ENCODE results near the gene MYEF2.

MYEF2 gene

DNA sequence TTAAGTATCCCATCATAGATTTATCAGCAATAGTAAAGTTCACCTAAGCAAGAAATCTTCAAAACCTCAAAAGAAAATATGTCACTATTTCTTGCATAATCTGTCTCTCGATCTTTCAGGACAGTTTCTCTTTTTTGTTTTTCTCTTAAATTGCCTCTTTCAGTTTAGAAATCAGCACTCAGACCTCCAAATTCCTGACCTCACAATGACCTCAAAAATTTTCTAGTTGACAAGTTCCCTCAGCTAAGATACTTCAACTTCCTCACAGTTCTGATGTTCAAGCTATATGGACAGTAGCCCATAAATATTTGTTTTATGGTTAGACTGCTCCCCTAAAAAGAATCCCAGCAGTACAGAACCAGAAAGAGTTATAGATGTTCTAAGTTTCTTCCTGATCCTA lies 33.2 kb downstream of the MYEF2 start:
- DNase-seq: no peak

DNA sequence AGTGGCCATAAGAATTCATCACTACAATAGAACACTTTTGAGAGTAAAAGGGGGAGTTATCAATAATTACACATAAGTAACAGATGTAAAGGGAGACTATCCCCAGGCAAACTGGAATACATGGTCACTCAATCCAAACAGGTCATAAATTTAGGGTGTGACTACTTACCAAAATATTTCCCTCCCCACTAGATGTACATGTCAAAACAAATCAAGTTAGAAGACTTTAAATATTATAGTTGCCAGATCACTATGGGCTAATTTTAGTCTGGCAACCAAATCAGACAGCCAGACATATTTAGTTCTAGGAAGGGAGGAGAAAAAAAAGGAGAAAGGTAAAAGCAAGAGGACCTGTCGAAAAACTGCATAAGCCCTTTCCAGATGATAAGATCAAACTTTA lies 34.2 kb downstream of the MYEF2 start:
- peak; percentile 35 for DNase-seq

- DNase-seq: no peak
Measured at GRCh38 chr15:48132874-48133273, 45.2 kb downstream of the MYEF2 start.

- DNase-seq: no peak
Measured at GRCh38 chr15:48131324-48131723, 46.8 kb downstream of the MYEF2 start.

DNA sequence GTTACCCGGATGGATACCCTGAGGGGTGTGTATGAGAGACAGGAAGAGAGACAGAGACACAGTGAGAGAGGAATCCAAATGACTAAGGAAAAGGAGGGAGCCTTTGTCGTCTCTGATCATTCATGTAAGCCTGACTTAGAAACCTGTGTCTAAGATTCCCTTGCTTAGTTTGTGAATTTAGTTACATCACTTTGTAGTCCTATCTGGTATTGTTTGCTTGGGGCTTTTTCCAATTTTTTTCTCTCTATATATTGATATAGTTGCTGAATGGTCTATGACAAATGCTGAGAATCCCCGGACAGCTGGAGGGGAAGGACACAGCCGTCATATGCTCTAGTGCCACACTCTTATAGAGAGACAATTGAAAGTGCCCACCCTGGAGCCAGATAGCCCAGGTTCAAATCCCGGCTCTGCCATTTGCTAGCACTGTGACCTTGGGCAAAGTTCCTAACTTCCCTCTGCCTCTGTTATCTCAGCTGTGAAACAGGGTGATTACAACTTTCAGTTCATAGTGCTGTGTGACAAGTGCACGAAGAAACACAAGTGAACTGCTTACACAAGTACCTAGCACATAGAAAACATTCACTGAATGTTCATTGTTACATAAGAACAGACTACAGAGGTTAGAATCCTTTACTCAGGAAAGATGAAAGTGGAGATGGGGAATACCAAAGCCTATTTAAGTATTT lies 51.3 kb downstream of the MYEF2 start:
- DNase-seq: no peak

GRCh38 chr15:48121849-48122248 lies 56.2 kb downstream of the MYEF2 start:
- DNase-seq: no peak

- DNase-seq: no peak
Measured at GRCh38 chr15:48120745-48121144, 57.4 kb downstream of the MYEF2 start, which contains the start of gene SLC24A5. SLC24A5 (plus strand) TSS chr15:48120990; CDS start chr15:48121045, 55 bp downstream.

DNA sequence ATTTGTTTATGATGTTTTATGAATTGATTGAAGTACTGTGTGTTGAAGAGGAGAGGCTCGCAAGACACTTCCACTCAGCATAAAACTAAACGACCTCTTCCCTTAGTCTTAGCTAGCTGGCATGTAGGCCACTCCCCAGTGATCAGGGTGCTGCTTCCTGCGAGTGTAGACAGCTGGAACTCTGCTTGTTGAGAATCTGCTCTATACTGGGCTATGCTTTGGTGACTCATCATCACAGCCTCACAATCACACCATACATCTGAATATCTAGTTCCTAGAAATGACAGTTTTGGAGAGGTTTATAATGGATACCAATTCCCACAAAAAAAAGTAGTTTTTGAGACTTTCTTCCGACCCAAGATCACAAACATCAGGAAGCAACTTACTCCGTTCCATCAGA lies 58.8 kb downstream of the MYEF2 start:
- no peak for DNase-seq

- DNase-seq: peak; percentile 29
Measured at GRCh38 chr15:48112242-48112641, 65.9 kb downstream of the MYEF2 start.

GRCh38 chr15:48109856-48110531 lies 68.1 kb downstream of the MYEF2 start:
- no peak for DNase-seq

GRCh38 chr15:48109212-48109611 lies 68.9 kb downstream of the MYEF2 start:
- no peak for DNase-seq

- no peak for DNase-seq
Measured at GRCh38 chr15:48105936-48106335, 72.2 kb downstream of the MYEF2 start.

- DNase-seq: no peak
Measured at GRCh38 chr15:48103647-48104046, 74.4 kb downstream of the MYEF2 start.

DNA sequence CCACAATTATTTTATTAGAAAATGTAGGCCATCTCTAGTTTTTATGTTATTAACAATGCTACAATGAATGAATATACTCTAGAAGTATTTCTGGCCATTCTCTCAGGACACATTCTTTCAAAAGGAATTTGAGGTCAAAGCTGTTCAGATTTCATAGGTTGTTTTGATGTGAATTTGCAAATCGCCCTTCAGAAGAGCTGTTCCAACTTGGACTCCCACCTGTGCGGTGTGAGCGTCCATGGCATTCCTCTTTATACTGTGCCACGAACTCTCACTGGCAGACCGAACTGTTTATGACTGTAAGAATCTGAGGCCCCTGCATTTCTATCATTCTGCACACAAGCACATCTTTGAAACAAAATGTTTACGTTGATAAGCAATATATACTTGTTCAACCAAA lies 75.9 kb downstream of the MYEF2 start:
- DNase-seq: no peak

- DNase-seq: no peak
Measured at GRCh38 chr15:48101376-48101961, 76.6 kb downstream of the MYEF2 start.

DNA sequence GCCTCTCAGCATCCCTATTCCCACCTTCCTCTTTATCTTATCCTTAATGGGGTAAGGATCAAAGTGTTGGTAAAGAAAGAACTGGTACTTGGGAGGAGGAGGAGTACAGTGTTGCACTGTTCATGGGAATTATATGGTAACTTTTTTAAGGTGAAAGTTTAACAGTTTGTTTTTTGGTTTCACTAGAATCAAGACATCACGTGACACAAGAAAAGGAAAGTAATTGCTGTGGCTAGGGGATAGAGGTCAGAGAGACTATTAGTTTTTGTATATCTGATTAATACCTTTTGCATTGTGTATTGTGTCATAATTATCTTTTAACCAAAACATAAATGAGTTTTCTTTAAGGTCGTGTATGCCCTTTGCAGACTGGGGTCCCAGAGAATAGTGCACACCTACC lies 80.8 kb downstream of the MYEF2 start:
- no peak for DNase-seq

DNA sequence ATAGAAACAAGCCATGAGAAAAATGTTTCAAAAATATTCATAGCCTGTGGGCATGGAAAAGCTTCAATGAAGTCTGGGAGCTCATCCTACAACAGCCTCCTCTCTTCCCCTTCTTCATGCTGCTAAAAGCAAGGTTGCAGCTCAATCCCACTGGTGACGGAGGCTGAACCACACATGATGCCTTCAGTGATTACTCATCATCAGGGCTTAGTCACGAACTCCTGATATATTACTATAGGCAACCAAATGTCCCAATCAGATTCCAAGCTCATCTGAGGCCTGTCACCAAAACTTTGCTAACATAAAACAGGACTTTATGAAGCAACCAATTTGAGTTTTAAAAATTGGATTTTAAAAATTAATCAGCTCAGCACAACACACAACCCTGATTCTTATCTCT lies 81.3 kb downstream of the MYEF2 start:
- DNase-seq: peak; percentile 91

DNA sequence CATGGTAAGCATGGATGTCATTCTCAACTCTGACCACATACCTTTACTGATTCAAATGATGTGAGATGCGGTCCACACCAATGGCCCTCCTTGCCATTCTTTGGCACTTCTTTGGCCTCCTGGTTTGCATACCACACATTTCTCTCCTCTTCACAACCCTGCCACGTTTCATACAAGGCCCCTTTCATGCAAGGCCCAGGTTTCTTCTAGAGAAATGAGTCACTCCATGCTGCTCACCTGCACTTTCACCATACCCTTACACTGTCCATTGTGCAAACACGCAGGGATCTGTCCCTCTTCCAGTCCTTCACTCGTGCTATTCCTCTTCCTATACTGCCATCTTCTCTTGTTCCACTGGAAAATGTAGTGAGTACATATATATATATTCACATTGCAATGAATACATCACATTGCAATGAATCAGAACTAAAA lies 81.7 kb downstream of the MYEF2 start:
- DNase-seq: peak; percentile 20

DNA sequence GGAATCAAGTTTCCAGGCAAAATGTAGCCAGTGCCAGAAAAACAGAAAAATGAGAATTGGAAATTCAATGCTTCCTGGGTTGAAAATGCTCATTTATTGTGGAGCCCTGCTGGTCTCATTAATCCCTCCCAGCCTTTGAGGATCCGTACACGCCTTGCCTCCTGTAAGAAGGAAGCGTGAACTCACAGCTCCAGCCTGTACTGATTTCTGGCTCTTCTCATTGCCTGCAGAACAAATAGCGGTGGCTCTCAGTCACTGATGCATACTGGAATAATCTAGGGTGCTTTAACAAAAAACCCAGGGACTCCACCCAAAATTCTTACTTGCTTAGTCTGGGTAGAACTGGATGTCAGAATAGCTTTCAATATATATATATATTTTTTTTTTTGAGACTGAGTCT lies 86.6 kb downstream of the MYEF2 start:
- no peak for DNase-seq

- no peak for DNase-seq
Measured at GRCh38 chr15:48090666-48091065, 87.4 kb downstream of the MYEF2 start.

- DNase-seq: no peak
Measured at GRCh38 chr15:48090115-48090514, 88.0 kb downstream of the MYEF2 start.

DNA sequence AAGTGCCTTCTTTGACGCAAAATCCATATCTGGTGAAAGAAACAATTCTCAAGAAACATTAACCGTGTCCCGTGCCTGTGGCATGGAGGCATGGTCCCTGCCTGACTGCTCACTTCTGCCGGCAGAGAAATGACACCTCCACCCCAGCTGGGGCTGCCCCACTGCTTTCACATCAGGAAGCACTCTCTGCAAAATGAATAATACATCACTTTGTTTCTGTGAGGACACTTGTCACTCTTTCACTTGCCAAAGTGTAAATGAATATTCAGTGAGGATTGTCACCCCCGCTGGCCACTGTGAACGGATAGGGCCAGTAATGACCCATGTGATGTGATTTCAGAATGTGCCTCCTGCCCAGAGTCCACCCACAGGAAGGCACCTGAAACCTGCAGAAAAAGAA lies 88.4 kb downstream of the MYEF2 start:
- DNase-seq: no peak

DNA sequence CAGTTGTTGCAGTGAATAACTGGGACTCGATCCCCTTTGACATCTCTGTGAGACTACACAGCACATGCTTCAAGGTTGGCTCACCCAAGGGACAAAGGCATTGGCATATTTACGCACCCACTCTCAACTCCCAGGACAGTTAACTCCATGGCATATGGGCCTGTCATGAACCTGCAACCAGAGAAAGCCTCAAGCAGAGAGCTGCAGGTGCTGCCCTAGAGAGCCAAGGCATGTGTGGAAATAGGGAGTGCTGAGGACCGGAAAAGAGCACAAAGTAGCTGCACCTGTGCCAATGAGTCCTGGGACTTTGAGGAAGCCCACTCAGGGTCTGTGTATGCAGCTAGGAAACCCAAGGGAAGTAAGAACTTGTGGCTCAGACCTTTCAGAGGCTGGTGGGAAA lies 90.3 kb downstream of the MYEF2 start:
- no peak for DNase-seq

DNA sequence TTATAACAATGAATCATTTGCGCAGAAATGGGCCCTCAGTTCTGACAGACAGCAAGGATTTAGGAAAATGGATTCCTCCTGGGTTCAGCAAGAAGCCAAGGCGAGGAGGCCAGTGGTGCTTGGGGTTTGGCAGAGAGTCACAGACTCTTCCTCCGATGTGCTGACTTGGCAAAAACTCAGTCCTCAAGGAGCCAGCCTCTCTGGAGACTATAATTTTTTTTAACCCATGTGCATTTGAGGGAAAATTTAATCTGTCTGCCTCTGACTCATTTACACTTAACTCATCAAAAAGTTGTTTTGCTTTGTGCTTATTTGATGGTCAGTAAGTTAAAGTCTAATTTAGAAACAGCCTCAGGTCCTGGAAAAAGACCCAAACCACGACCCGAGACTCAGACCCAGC lies 91.5 kb downstream of the MYEF2 start:
- DNase-seq: peak; percentile 28
